ELF-1 (cell line): Measurements from ENCODE around the gene CA10.

Source experiments
- DNase-seq: peaks from one replicate; pipeline ENCODE4 v3.0.0-alpha.2; 2016; ENCODE audit warnings: low read depth, low spot score

CA10 gene

GRCh38 chr17:51730303-51731050 lies 428.0 kb downstream of the CA10 start:
- DNase-seq: no peak

GRCh38 chr17:51725185-51725584 lies 433.3 kb downstream of the CA10 start:
- DNase-seq: no peak

- no peak for DNase-seq
Observed at GRCh38 chr17:51724043-51724580, 434.4 kb downstream of the CA10 start.

- DNase-seq: no peak
Observed at GRCh38 chr17:51722994-51723393, 435.5 kb downstream of the CA10 start.

GRCh38 chr17:51721730-51722129 lies 436.8 kb downstream of the CA10 start:
- DNase-seq: no peak

GRCh38 chr17:51720439-51720838 lies 438.1 kb downstream of the CA10 start:
- DNase-seq: no peak

- DNase-seq: no peak
Observed at GRCh38 chr17:51718983-51719382, 439.5 kb downstream of the CA10 start.

GRCh38 chr17:51711581-51711980 lies 446.9 kb downstream of the CA10 start:
- no peak for DNase-seq

- no peak for DNase-seq
Observed at GRCh38 chr17:51710634-51710979, 447.9 kb downstream of the CA10 start.

GRCh38 chr17:51709694-51710633 lies 448.6 kb downstream of the CA10 start:
- no peak for DNase-seq

- DNase-seq: no peak
Observed at GRCh38 chr17:51707216-51707615, 451.3 kb downstream of the CA10 start.

- DNase-seq: no peak
Observed at GRCh38 chr17:51706093-51706492, 452.4 kb downstream of the CA10 start.

- no peak for DNase-seq
Observed at GRCh38 chr17:51703361-51704341, 454.9 kb downstream of the CA10 start.

GRCh38 chr17:51702963-51703360 lies 455.6 kb downstream of the CA10 start:
- DNase-seq: no peak

GRCh38 chr17:51701501-51701900 lies 457.0 kb downstream of the CA10 start:
- no peak for DNase-seq

GRCh38 chr17:51700011-51700760 lies 458.3 kb downstream of the CA10 start:
- no peak for DNase-seq

- DNase-seq: peak; percentile 38
Observed at GRCh38 chr17:51699303-51699702, 459.2 kb downstream of the CA10 start.

GRCh38 chr17:51692917-51693316 lies 465.6 kb downstream of the CA10 start:
- no peak for DNase-seq

- no peak for DNase-seq
Observed at GRCh38 chr17:51687887-51688286, 470.6 kb downstream of the CA10 start.

- DNase-seq: no peak
Observed at GRCh38 chr17:51685287-51685909, 473.1 kb downstream of the CA10 start.
